GM19023 (cell line): ENCODE results near the gene PTPN23.

Experiments
- ATAC-seq: cut with Tn5 transposase; IDR thresholded peaks from one replicate; pipeline ENCODE4 v1.9.1; 2021; ENCODE audit warnings: mild to moderate bottlenecking, moderate library complexity; ENCODE audit not compliant: unreplicated experiment

PTPN23 gene

DNA sequence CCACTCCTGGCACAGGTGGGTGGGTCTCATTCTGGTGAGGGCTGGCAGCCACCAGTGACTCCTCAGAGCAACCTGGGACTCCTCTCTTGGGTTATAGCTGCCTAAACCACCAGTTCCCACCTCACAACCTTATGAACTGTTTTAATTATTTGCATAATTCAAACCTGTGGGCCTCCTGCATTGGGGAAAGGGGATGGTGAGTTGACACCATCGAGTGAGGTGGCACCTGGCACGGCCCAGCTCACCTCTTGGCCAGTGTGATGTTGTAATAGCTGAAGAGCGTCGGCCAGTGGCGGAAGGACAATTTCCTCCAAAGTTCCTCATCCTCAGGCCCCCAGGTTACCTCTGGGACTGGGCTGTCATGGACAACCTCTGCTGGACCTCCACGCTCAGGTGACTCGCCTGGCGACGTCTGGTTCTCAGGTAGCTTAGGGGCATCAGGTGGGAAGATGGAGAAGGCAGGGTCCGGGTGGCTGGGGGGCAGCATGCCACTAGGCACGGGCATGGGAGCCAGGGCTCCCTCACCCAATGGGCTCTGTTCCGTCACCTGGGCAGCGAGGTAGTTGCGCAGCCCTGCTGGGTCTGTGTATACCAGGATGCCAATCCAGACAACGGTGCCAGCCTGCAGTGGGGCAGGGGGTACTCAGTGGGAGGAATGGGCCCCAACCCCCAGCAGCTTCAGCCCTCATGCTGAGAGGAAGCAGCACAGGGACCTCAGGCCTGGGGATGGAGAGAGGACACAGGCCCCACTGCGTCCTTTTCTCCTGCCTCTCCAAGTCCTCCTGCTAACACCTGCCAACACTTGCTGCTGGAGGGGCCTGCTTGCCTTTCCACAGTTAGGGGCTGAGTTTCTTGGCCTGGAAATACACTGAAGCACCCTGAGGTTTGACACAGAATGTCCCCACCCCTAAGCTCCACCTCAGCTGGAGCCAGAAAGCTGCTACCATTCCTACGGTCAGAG, 38.5 kb downstream of the PTPN23 start:
- no peak for ATAC-seq

DNA sequence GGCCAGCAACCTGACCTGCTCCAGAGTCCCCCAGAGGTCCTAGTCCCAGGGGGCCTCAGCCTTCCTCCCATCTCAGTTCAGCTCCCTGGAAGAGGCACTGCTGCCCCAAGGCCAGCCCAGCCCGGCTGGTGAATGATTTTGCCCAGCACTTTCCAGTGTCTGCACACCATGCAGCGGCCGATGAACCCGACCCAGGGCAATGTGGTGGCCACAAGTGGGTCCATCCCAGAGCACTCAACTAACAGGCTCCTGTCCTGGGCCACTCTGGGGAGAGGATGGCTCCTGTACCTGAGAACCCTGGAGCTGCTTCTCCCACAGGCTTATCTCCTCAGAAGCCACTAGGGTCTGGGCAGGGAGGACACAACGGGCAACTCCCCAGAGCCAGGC, 39.2 kb downstream of the PTPN23 start:
- ATAC-seq: no peak

GRCh38 chr3:47420511-47421484, 40.0 kb downstream of the PTPN23 start:
- peak; percentile 75 for ATAC-seq

- ATAC-seq: no peak
Observed at GRCh38 chr3:47421741-47422649, 41.2 kb downstream of the PTPN23 start.

- ATAC-seq: no peak
Observed at GRCh38 chr3:47422743-47423142, 41.9 kb downstream of the PTPN23 start.

DNA sequence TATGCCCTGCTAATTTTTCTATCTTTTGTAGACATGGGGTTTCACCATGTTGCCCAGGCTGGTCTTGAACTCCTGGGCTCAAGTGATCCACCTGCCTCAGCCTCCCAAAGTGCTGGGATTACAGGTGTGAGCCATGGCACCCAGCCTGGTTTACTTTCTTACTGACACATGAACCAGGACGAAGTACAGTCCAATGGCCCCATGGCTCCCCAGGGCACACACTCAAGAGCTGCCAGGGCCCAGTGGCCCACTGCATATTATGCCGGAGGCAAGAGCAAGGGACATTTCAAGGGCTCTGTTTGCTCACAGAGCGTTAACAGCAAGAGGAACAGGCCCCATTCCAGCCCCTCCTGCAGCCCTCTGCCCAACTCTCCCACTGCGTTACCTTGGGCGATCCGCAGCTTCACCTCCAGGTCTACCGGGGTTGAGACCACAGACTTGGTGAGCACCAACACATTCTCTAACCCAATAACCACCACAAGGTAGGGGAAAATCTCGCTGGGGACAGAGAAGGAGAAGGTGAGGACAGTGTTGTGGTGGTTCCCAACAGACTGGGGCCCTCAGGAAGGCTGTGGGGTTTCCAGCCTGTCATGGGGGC, 42.8 kb downstream of the PTPN23 start:
- ATAC-seq: no peak

DNA sequence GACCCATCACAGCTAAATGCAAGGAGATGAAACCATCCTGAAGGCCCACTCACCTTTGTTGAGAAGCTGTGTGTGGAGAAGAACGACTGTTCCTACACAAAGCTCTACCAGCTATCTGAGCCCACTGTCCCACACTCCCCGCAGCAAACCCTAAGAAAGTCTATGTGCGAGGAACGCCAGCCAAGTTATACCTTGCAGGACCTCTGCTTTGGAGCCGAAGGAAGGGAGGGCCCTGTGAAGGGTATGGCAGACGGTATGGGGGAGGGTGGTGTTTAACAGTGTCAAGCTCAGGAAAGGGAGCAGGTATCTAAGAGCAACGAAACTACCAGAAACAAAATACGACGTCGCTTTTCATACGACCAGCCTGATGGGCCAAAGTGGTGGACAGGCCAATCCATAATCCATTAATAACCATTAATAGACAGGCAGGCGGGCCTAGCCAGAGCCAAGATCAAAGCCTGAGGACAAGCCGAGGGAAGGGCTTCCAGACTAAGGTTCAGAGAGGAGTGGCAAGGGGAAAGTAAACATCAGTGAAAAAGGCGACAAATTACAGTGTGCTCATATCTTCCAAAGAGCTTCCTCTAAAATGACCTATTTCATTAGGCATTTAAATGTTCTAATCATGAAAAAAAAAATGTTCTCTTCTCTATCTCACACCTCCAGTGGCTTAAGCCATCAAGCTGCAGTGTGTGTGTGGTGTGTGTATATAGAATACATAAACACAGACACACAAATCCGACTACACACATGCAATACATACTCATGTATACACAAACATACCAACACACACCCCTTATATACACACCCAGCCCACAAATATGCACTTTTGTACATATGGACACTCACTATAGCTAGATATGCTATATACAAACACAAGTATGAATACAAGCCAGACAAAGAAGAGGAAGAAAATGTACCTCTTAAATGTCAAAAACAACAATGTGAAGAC, 43.9 kb downstream of the PTPN23 start:
- no peak for ATAC-seq

GRCh38 chr3:47425383-47425778, 44.6 kb downstream of the PTPN23 start:
- ATAC-seq: no peak

- no peak for ATAC-seq
Observed at GRCh38 chr3:47425959-47426358, 45.1 kb downstream of the PTPN23 start.

DNA sequence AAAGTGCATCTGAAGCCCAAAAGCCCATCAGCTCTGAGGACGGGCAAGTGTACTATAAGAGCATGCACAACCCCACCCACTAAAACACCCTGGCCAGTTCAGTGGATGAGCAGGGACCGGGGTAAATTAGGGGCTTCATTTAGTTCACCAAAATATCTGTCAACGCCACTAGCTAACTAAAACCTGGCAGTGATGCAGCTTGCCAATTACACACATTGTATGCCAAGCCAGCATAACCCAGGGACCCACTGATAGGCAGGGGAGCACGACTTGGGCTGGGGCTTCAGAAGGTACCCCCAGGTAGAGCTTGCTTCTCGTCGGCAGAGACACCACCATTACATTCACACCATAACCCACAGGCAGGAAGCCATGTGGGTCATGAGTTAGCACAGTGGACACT, 47.0 kb downstream of the PTPN23 start:
- no peak for ATAC-seq

GRCh38 chr3:47428662-47429061, 47.8 kb downstream of the PTPN23 start:
- no peak for ATAC-seq

DNA sequence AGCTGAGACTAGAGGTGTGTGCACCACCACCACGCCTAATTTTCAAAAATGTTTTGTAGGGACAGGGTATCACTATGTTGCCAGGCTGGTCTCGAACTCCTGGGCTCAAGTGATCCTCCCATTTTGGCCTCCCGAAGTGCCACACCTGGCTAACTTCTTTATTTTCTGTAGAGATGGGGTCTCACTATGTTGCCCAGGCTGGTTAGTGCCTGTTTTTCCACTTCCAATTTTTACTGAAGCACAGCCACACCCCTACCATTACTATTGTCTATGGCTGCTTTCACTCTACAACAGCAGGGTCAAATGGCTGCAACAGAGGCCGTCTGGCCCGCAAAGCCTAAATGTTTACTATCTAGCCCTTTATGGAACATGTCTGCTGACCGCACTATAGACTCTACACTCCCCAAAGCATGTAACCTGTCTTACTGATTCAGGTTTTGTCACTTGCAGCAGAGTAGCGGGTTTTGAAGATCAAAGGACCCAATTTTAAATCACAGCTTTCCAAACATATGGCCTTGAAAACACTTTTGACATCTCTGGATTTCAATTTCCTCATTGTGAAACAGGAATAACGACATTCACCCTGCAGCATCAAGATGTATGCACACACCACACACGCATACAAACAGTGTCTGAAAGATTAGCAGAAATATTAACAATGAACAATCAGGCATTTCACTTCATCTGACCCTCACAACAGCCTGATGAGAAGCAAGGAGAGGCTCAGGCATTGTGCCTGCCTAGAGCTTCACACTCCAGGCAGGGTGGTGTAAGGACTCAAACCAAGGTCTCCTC, 48.9 kb downstream of the PTPN23 start:
- ATAC-seq: no peak

DNA sequence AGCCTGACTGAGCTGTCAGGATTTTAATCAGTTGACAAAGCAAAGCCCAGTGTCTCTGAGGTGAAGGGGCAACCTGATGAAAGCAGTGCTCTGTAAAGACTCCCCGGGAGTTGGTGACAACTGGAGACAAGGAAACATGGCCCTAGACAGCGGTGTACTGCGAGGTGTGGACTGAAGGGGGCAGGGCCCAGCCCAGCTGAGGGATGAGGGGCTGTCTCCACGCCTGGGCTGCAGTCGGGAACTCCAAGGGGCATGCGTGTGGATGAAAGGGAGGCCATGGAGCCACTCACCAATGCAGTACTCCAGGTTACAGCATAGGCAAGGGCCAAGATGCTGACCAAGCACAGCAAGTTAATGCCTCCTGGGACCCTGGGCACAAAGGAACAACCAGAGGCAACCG, 49.8 kb downstream of the PTPN23 start:
- ATAC-seq: no peak

- ATAC-seq: no peak
Observed at GRCh38 chr3:47431225-47431624, 50.4 kb downstream of the PTPN23 start.

DNA sequence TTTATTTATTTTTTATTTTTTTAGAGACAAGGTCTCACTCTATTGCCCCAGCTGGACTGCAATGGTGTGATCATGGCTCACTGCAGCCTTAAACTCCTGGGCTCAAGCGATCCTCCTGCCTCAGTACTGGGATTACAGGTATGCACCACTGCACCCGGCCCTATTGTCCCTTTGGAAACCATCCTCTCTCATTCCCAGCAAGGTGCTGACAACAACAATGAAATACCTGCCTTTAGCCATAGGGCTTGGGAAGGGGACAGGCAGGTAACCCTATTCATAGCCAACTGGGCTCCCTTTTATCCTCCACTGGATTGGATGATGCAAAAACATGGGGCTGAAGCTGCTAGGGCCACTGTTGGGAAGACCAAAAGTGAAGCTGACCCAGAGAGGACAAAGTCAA, 51.9 kb downstream of the PTPN23 start:
- ATAC-seq: no peak

GRCh38 chr3:47433796-47434195, 53.0 kb downstream of the PTPN23 start:
- ATAC-seq: no peak

DNA sequence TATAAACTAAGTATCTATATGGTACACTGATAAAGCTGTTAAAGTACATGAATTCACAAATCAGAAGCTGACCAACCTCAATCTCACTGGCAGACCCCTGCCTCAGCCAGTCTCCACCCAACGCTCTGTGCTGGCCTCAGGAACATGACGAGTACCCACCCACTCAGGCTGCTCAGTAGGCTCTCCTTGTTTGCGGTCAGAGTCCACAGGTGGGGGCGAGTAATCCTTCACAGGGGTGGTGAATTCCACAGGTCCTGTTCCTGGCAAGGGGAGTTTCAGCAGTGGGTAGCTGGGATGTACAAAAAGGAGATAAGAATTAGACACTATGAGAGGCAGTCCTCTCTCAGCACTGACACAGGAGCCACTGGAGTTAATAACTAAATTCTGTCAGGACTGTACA, 54.0 kb downstream of the PTPN23 start:
- ATAC-seq: no peak

GRCh38 chr3:47436180-47436579, 55.4 kb downstream of the PTPN23 start:
- no peak for ATAC-seq
